Smooth muscle cell (in vitro differentiated cells): ENCODE data around the gene ATP8A2. TPM values are rescaled to one million over a fixed set of nuclear protein-coding genes. Genes with fewer than 3 reads are reported as not detected.

Source experiments
- DNase-seq: peaks from one replicate; lab custom pipeline; 2025; ENCODE audit not compliant: unreplicated experiment; lab: John Stamatoyannopoulos, UW
- H2AFZ ChIP-seq: fragments of 200-600 bp; sonication (generic); 2 replicates; pipeline ENCODE4 v1.6.0; 2016; ENCODE audit warnings: antibody characterized with exemption, low read depth, mild to moderate bottlenecking
- H3F3A ChIP-seq: fragments of 200-600 bp; sonication (generic); 2 replicates; pipeline ENCODE4 v1.6.0; 2017; ENCODE audit warnings: antibody characterized with exemption, low read depth
- H3K27ac ChIP-seq: fragments of 200-600 bp; sonication (generic); 2 replicates; pipeline ENCODE4 v1.5.1; 2016; ENCODE audit warnings: low read depth, mild to moderate bottlenecking
- H3K27me3 ChIP-seq: fragments of 200-600 bp; sonication (generic); 2 replicates; pipeline ENCODE4 v1.6.1; 2016; ENCODE audit warnings: low read depth, mild to moderate bottlenecking
- H3K36me3 ChIP-seq: fragments of 200-600 bp; sonication (generic); 2 replicates; pipeline ENCODE4 v1.5.1; 2016; ENCODE audit warnings: low read depth
- H3K4me1 ChIP-seq: fragments of 200-600 bp; sonication (generic); 2 replicates; pipeline ENCODE4 v1.5.1; 2016; ENCODE audit warnings: low read depth
- H3K4me2 ChIP-seq: fragments of 200-600 bp; sonication (generic); 2 replicates; pipeline ENCODE4 v1.6.0; 2016; ENCODE audit warnings: mild to moderate bottlenecking
- H3K4me3 ChIP-seq: fragments of 200-600 bp; sonication (generic); 2 replicates; pipeline ENCODE4 v1.5.1; 2016; ENCODE audit warnings: mild to moderate bottlenecking
- H3K79me2 ChIP-seq: fragments of 200-600 bp; sonication (generic); 2 replicates; pipeline ENCODE4 v1.6.0; 2016; ENCODE audit warnings: low read depth, mild to moderate bottlenecking
- H3K9ac ChIP-seq: fragments of 200-600 bp; sonication (generic); 2 replicates; pipeline ENCODE4 v1.6.0; 2016; ENCODE audit warnings: low read depth
- H3K9me3 ChIP-seq: fragments of 200-600 bp; sonication (generic); replicated peaks from 2 replicates; pipeline ENCODE4 v1.5.1; 2016; ENCODE audit warnings: low read depth
- H4K20me1 ChIP-seq: fragments of 200-600 bp; sonication (generic); 2 replicates; pipeline ENCODE4 v1.6.0; 2016; ENCODE audit warnings: low read depth
- CTCF ChIP-seq: fragments of 200-600 bp; sonication (generic); IDR thresholded peaks from 2 replicates; pipeline ENCODE4 v1.5.1; 2017; ENCODE audit warnings: borderline replicate concordance, mild to moderate bottlenecking, antibody characterized with exemption; ENCODE audit not compliant: insufficient read depth, poor library complexity, severe bottlenecking
- WGBS: methylation state at CpG from one replicate; pipeline ENCODE4 v1.1.7; 2016; ENCODE audit warnings: low lambda C conversion rate; 5-methylcytosine and 5-hydroxymethylcytosine counted together
- polyA plus RNA-seq: library from polyadenylated mRNA; unstranded; fragments of >200 nt; fragmentation: Nextera tagmentation; extraction: Ambion mirVana; gene quantifications from 2 replicates; pipeline ENCODE4 v1.2.1, GENCODE V29; 2016
- total RNA-seq: library from RNA; depleted of rRNA; stranded (reverse); fragments of >200 nt; gene quantifications from 2 replicates; pipeline ENCODE4 v1.2.3, GENCODE V29; 2014

The ATP8A2 gene
- total and polyA plus RNA-seq, 2 experiments from 2014 or later = under 0.01 to 0.06 TPM

GRCh38 chr13:25420161-25420560 lies 48.4 kb downstream of the ATP8A2 start:
- TF ChIP-seq CTCF = no peak
- no peak overlapping the region for H3K27ac ChIP-seq
- no peaks in the 10 kb centered on the region for H3K9me3 ChIP-seq
- no peaks in the 10 kb centered on the region for H3K36me3 ChIP-seq
- H3K27me3 ChIP-seq = peaks cover 11% of the 10 kb centered on the region
- H3K4me1 ChIP-seq = no peaks in the 10 kb centered on the region
- DNase-seq = no peak
- H3K4me2 ChIP-seq = no peak overlapping the region
- 83% methylated on average over 2 of the region's 2 CpGs for WGBS
- H4K20me1 ChIP-seq = no peaks in the 10 kb centered on the region
- no peaks in the 10 kb centered on the region for H3K79me2 ChIP-seq
- no peak overlapping the region for H3K9ac ChIP-seq
- H3K4me3 ChIP-seq = no peak overlapping the region
- no peaks in the 10 kb centered on the region for H3F3A ChIP-seq
- no peak overlapping the region for H2AFZ ChIP-seq

DNA sequence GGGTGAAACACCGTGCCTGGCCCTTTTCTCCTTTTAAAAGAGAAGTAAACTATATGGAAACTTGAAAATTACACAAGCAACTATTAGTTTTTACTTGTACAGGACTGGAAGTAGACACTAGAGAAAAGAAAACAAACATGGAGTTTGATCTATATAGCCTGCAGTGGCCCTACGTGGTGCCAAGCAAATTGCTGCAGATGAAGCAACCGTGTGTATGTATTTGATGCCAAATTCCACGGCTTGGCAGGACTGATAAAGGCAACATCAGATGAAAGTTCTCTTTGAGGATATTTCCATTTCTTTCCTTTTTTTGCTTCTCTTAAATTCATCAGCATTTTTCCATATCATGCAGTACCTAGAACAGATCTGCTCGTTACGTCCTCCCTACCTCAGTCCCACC lies 49.8 kb downstream of the ATP8A2 start:
- Histone ChIP-seq H3K9me3 (no peaks in the 10 kb centered on the region), H3K27me3 (peaks cover 11% of the 10 kb centered on the region), H4K20me1 (no peaks in the 10 kb centered on the region), H3K79me2 (no peaks in the 10 kb centered on the region), H2AFZ (no peak overlapping the region), H3K4me2 (no peak overlapping the region), H3K4me3 (no peak overlapping the region), H3K36me3 (no peaks in the 10 kb centered on the region), H3K4me1 (no peaks in the 10 kb centered on the region), H3K9ac (no peak overlapping the region), H3F3A (no peaks in the 10 kb centered on the region), H3K27ac (no peak overlapping the region)
- no peak for DNase-seq
- WGBS = 90% methylated on average over 6 of the region's 6 CpGs
- TF ChIP-seq CTCF = no peak

DNA sequence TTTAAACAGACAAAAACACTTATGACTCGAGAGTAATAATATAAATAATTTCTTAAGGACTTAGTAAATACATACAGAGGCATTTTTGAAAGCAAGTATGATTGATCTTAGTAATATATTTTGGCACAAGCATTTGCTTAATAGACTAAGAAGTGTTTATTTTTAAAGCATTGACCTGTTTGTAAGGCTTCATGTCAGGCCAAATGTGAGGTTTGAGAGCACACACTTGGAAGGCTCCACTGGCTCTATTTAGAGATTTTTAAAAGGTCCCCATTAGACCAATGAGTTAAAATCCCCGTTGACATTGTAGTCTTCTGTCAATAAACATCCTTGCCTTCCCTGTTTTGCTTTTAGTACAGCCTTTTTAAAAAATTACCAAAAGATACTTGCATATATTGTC lies 50.4 kb downstream of the ATP8A2 start:
- peaks cover 10% of the 10 kb centered on the region for H3K27me3 ChIP-seq
- H2AFZ ChIP-seq = no peak overlapping the region
- TF ChIP-seq CTCF = no peak
- no peak for DNase-seq
- H3K79me2 ChIP-seq = no peaks in the 10 kb centered on the region
- WGBS = 88% methylated on average over 2 of the region's 2 CpGs
- no peaks in the 10 kb centered on the region for H3K4me1 ChIP-seq
- no peak overlapping the region for H3K9ac ChIP-seq
- H4K20me1 ChIP-seq = no peaks in the 10 kb centered on the region
- H3K9me3 ChIP-seq = no peaks in the 10 kb centered on the region
- no peaks in the 10 kb centered on the region for H3F3A ChIP-seq
- no peaks in the 10 kb centered on the region for H3K36me3 ChIP-seq
- no peak overlapping the region for H3K27ac ChIP-seq
- H3K4me3 ChIP-seq = no peak overlapping the region
- no peak overlapping the region for H3K4me2 ChIP-seq

DNA sequence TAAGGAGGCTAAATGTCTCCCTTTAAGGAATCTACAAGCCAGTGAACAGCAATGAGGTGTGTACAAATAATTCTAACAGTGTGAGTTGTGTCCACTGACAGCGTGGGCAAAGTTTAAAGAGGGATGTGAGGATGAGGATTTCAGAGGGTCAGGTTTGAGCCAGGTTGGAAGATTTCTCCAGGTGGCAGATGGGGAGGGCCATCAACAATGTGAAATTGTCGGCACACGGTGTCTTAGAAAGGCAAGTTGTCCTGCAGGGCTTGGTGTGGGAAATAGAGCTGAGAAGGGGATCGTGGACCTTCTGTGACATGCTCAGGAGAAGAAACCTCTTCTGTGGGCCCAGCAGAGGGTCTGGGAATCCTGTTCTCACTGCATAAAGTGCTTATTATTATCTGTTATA lies 52.1 kb downstream of the ATP8A2 start:
- Histone ChIP-seq H3K36me3 (no peaks in the 10 kb centered on the region), H3F3A (no peaks in the 10 kb centered on the region), H3K27ac (no peak overlapping the region), H3K4me2 (no peak overlapping the region), H2AFZ (no peak overlapping the region), H3K79me2 (no peaks in the 10 kb centered on the region), H4K20me1 (no peaks in the 10 kb centered on the region), H3K4me1 (no peaks in the 10 kb centered on the region), H3K4me3 (no peak overlapping the region), H3K9ac (no peak overlapping the region), H3K9me3 (no peaks in the 10 kb centered on the region), H3K27me3 (peaks cover 2% of the 10 kb centered on the region)
- 84% methylated on average over 4 of the region's 4 CpGs for WGBS
- no peak for DNase-seq
- no peak for TF ChIP-seq CTCF
